NCI-H187 (cell line): ENCODE measurements around the gene KDELR3.
A peak's percentile ranks its signal among the peaks of the same experiment; 100 is the strongest.

ENCODE experiments used
- DNase-seq, 2 experiments: peaks; one replicate each; lab custom pipeline; 2025; lab: John Stamatoyannopoulos, UW

KDELR3 gene

GRCh38 chr22:38467904-38468442 lies at the start of gene KDELR3:
Gene KDELR3, plus strand, starts transcription at chr22:38468096. Its CDS starts 138 bp downstream, at chr22:38468234.
- no peak for DNase-seq

GRCh38 chr22:38418589-38418988 lies 49.3 kb upstream of the KDELR3 start:
- DNase-seq: no peak

GRCh38 chr22:38419121-38419857 lies 48.6 kb upstream of the KDELR3 start:
- DNase-seq: no peak

- DNase-seq: no peak
These were observed 48.1 kb upstream of the KDELR3 start for GRCh38 chr22:38419858-38420160.

- no peak for DNase-seq
These were observed 47.2 kb upstream of the KDELR3 start for GRCh38 chr22:38420734-38421133.

- peak; percentile 8 to 25 for DNase-seq
These were observed 45.0 kb upstream of the KDELR3 start for GRCh38 chr22:38422611-38423511.

GRCh38 chr22:38423512-38424503 lies 44.1 kb upstream of the KDELR3 start:
- DNase-seq: no peak

- no peak for DNase-seq
These were observed 43.3 kb upstream of the KDELR3 start for GRCh38 chr22:38424525-38425080.

- DNase-seq: no peak
These were observed 41.3 kb upstream of the KDELR3 start for GRCh38 chr22:38426628-38427027.

- DNase-seq: no peak
These were observed 40.4 kb upstream of the KDELR3 start for GRCh38 chr22:38427465-38427864.

- DNase-seq: no peak
These were observed 40.0 kb upstream of the KDELR3 start for GRCh38 chr22:38427940-38428339.

- no peak for DNase-seq
These were observed 39.2 kb upstream of the KDELR3 start for GRCh38 chr22:38428714-38429113.

GRCh38 chr22:38429499-38430068 lies 38.3 kb upstream of the KDELR3 start:
- no peak for DNase-seq

GRCh38 chr22:38431266-38432010 lies 36.5 kb upstream of the KDELR3 start:
- DNase-seq: no peak

GRCh38 chr22:38432264-38432663 lies 35.6 kb upstream of the KDELR3 start:
- no peak for DNase-seq

GRCh38 chr22:38433871-38434270 lies 34.0 kb upstream of the KDELR3 start:
- no peak for DNase-seq

- DNase-seq: no peak
These were observed 32.9 kb upstream of the KDELR3 start for GRCh38 chr22:38435010-38435409.

GRCh38 chr22:38435965-38436364 lies 31.9 kb upstream of the KDELR3 start:
- DNase-seq: no peak

- DNase-seq: no peak
These were observed 31.1 kb upstream of the KDELR3 start for GRCh38 chr22:38436629-38437395.

GRCh38 chr22:38437416-38437815 lies 30.5 kb upstream of the KDELR3 start:
- DNase-seq: no peak
